ENCODE measurements around the gene SDR9C7. TPM values are rescaled to one million over a fixed set of nuclear protein-coding genes. Genes with fewer than 3 reads are reported as not detected.
"Not testable (repeated sequence)": the region's sequence is repeated elsewhere in the genome, so short reads cannot be mapped to it uniquely, and the experiment has no call there.

The SDR9C7 gene
- total RNA-seq, 4 donors from 2014 or later, result not detected

DNA sequence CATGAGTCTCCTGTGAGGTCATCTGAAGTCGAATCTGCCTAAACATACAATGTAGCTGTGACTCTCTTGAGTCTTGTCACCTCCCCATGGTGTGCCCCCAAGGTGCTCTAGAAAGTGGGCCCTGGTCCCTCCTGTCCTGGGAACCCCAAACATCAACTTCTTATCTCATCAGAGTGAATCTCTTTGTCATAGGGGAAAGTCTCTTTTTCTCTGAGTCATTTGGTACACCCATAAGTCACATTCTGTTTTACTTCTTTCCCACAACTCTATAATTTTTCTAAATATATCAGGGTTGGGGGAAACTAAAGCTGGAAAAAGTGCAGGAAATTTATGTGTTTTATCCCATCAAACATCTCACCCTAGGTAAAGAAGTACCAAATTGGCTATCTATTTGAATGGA lies 12.9 kb downstream of the SDR9C7 start:
- DNase-seq, result no peak
- no peak overlapping the region for H3K27ac ChIP-seq
- H3K4me3 ChIP-seq, result no peak overlapping the region
- no peaks in the 10 kb centered on the region for H3K27me3 ChIP-seq
- no peaks in the 10 kb centered on the region for H3K4me1 ChIP-seq
- H3K9me3 ChIP-seq, result no peaks in the 10 kb centered on the region
- H3K36me3 ChIP-seq, result no peaks in the 10 kb centered on the region
- no peak for TF ChIP-seq POLR2A (IDR thresholded peaks at IDR 0.05)
- TF ChIP-seq, protein P1, sequence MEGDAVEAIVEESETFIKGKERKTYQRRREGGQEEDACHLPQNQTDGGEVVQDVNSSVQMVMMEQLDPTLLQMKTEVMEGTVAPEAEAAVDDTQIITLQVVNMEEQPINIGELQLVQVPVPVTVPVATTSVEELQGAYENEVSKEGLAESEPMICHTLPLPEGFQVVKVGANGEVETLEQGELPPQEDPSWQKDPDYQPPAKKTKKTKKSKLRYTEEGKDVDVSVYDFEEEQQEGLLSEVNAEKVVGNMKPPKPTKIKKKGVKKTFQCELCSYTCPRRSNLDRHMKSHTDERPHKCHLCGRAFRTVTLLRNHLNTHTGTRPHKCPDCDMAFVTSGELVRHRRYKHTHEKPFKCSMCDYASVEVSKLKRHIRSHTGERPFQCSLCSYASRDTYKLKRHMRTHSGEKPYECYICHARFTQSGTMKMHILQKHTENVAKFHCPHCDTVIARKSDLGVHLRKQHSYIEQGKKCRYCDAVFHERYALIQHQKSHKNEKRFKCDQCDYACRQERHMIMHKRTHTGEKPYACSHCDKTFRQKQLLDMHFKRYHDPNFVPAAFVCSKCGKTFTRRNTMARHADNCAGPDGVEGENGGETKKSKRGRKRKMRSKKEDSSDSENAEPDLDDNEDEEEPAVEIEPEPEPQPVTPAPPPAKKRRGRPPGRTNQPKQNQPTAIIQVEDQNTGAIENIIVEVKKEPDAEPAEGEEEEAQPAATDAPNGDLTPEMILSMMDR (IDR thresholded peaks at IDR 0.05), result no peak

DNA sequence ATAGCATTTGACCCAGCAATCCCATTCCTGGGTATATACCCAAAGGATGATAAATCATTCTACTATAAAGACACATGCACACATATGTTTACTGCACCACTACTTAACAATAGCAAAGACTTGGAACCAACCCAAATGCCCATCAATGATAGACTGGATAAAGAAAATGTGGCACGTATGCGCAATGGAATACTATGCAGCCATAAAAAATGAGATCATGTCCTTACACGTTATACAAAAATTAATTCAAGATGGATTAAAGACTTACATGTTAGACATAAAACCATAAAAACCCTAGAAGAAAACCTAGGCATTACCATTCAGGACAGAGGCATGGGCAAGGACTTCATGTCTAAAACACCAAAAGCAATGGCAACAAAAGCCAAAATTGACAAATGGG lies 16.1 kb downstream of the SDR9C7 start:
- H3K27ac ChIP-seq, H3K27me3 ChIP-seq, H3K36me3 ChIP-seq, H3K9me3 ChIP-seq, H3K4me1 ChIP-seq, H3K4me3 ChIP-seq, DNase-seq: not testable (repeated sequence)

DNA sequence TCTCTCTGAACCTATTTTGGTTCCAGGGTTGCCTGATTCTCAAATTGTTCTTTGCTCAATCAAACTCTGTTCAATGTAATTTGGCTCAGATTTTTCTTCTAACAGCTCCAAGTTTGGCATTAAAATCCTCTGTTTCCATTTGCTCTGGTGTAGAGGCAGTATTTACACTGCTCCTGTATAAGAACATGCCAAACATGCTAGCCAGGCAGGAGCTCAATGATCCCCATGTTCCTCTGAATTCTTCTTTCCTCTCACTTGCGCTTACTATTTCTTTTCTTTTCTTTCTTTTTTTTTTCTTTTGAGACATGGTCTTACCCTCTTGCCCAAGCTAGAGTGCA lies 17.2 kb downstream of the SDR9C7 start:
- Histone ChIP-seq H3K4me1 (no peaks in the 10 kb centered on the region), H3K27me3 (no peaks in the 10 kb centered on the region), H3K36me3 (no peaks in the 10 kb centered on the region), H3K9me3 (no peaks in the 10 kb centered on the region), H3K27ac (no peak overlapping the region), H3K4me3 (no peak overlapping the region)
- no peak for DNase-seq
- no peak for TF ChIP-seq POLR2A (IDR thresholded peaks at IDR 0.05)
- TF ChIP-seq, protein P1 (IDR thresholded peaks at IDR 0.05), result no peak

DNA sequence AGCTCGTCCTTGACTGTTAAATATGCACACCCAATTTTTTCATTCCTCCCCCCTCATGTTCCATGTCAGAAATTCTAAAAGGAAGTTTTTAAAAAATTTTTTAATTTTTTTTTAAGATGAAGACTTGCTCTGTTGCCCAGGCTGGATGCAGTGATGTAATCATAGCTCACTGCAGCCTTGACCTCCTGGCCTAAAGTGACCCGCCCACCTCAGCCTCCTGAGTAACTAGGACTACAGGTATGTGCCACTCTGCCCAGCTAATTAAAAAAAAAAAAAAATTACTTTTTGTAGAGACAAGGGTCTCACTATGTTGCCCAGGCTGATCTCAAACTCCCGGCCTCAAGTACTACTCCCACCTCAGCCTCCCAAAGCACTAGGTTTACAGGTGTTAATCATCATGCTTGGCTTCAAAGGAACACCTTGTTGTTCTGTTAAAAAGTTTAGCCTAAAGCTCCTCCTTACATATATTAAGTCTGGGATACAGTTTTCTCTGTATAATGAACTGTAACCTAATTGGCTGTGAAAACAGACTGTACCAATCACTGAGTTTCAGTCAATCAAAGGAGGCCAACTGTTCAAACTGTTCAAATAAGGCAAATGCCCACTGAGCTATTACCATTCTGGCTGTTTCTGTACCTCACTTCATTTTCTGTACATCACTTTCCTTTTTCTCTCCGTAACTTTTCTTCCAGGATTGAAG lies 17.8 kb downstream of the SDR9C7 start:
- H3K9me3 ChIP-seq, result no peaks in the 10 kb centered on the region
- no peak for DNase-seq
- no peaks in the 10 kb centered on the region for H3K27me3 ChIP-seq
- H3K4me1 ChIP-seq, result no peaks in the 10 kb centered on the region
- no peak overlapping the region for H3K4me3 ChIP-seq
- no peak overlapping the region for H3K27ac ChIP-seq
- TF ChIP-seq, protein P1 (IDR thresholded peaks at IDR 0.05), result no peak
- no peak for TF ChIP-seq POLR2A (IDR thresholded peaks at IDR 0.05)
- H3K36me3 ChIP-seq, result no peaks in the 10 kb centered on the region

DNA sequence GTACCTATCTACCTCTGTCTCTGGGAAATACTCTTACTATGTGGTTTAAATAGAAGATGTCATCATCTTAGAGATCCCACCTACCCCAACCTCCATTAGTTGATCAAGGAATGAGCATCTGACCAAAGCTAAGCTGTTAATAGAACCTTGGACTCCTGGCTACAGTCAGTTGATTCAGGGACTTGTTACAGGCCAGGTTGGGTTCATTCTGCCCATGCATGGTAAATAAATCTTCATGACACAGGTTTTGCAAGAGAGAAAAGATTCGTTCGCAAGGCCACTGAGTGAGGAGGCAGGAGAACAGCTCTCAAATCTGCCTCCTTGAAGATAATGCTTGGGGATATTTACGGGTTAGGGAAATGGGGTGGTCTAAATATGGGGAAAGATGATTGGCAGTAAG lies 19.5 kb downstream of the SDR9C7 start:
- peaks cover 0 to 3% (median under 1%) of the 10 kb centered on the region in 4 donors for H3K9me3 ChIP-seq
- no peaks in the 10 kb centered on the region for H3K27me3 ChIP-seq
- DNase-seq, result no peak
- H3K36me3 ChIP-seq, result no peaks in the 10 kb centered on the region
- H3K4me3 ChIP-seq, result no peak overlapping the region
- no peak overlapping the region for H3K27ac ChIP-seq
- no peaks in the 10 kb centered on the region for H3K4me1 ChIP-seq
- TF ChIP-seq, protein P1 (IDR thresholded peaks at IDR 0.05), result no peak
- TF ChIP-seq POLR2A (IDR thresholded peaks at IDR 0.05), result no peak

DNA sequence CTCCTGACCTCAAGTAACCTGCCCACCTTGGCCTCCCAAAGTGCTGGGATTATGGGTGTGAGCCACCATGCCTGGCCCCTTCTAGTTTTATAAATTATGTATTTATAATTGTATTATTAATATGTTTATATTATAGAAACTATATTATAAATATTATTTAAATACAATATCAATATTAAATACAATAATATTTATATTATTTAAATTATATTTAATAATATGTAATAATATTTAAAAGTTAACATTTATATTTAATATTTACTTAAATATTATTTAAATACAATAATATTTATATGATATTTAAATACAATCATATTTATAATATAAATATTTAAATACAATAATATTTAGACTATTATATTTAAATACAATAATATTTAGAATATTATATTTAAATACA lies 20.0 kb downstream of the SDR9C7 start:
- no peak for DNase-seq
- Histone ChIP-seq H3K36me3 (no peaks in the 10 kb centered on the region), H3K4me3 (no peak overlapping the region), H3K9me3 (peaks cover 0 to 8% (median 2%) of the 10 kb centered on the region in 4 donors), H3K4me1 (no peaks in the 10 kb centered on the region), H3K27me3 (no peaks in the 10 kb centered on the region), H3K27ac (no peak overlapping the region)
- TF ChIP-seq, protein P1 (IDR thresholded peaks at IDR 0.05), result no peak
- no peak for TF ChIP-seq POLR2A (IDR thresholded peaks at IDR 0.05)

DNA sequence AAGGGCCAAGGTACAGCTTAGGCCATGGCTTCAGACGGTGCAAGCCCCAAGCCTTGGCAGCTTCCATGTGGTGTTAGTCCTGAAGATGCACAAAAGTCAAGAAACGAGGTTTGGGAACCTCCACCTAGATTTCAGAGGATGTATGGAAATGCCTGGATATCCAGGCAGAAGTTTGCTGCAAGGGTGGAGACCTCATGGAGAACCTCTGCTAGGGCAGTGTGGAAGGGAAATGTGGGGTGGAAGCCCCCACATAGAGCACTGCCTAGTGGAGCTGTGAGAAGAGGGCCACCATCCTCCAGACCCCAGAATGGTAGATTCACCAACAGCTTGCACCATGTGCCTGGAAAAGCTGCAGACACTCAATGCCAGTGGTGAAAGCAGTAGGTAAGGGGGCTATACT lies 24.8 kb downstream of the SDR9C7 start:
- DNase-seq, H3K4me3 ChIP-seq, H3K27me3 ChIP-seq: not testable (repeated sequence)

More for the DNA sequence above, 24.8 kb downstream of the SDR9C7 start:
- H3K4me1 ChIP-seq, H3K27ac ChIP-seq, H3K36me3 ChIP-seq: not testable (repeated sequence)
- H3K9me3 ChIP-seq, result peaks cover 0 to 11% (median 2%) of the 10 kb centered on the region in 4 donors

All from Peyer's patch (tissue), 4 donors.